Osteoblast (primary cell): ENCODE data around the gene MAPK8IP3. TPM values are rescaled to one million over a fixed set of nuclear protein-coding genes. Genes with fewer than 3 reads are reported as not detected.

ENCODE experiments used
- DNase-seq: peaks from one replicate; pipeline ENCODE4 v3.0.0; 2011; ENCODE audit warnings: low spot score, mixed read lengths; ENCODE audit not compliant: insufficient read length; ENCODE audit errors: missing footprints
- H2AFZ ChIP-seq: 2 replicates; pipeline ENCODE4 v1.6.0; 2011; ENCODE audit warnings: mild to moderate bottlenecking, low read length
- H3K27ac ChIP-seq: 2 replicates; pipeline ENCODE4 v1.5.1; 2011; ENCODE audit warnings: mild to moderate bottlenecking, low read depth, low read length, moderate library complexity
- H3K27me3 ChIP-seq: 2 replicates; pipeline ENCODE4 v1.6.0; 2012; ENCODE audit warnings: mild to moderate bottlenecking, control low read depth, inconsistent platforms, low read length, moderate library complexity; ENCODE audit not compliant: insufficient read depth
- H3K36me3 ChIP-seq: 2 replicates; pipeline ENCODE4 v1.5.1; 2011; ENCODE audit warnings: mild to moderate bottlenecking, low read length, control low read depth, moderate library complexity; ENCODE audit not compliant: insufficient read depth
- H3K4me1 ChIP-seq: 2 replicates; pipeline ENCODE4 v1.5.1; 2011; ENCODE audit warnings: mild to moderate bottlenecking, low read length, control low read depth, moderate library complexity; ENCODE audit not compliant: insufficient read depth
- H3K4me2 ChIP-seq: 2 replicates; pipeline ENCODE4 v1.6.0; 2011; ENCODE audit warnings: mild to moderate bottlenecking, low read length; ENCODE audit not compliant: insufficient read depth
- H3K4me3 ChIP-seq: fragments of 200-600 bp; sonication (generic); 3 replicates; pipeline ENCODE4 v1.5.1; 2012; ENCODE audit warnings: mild to moderate bottlenecking, low read length, inconsistent platforms; ENCODE audit not compliant: insufficient read depth
- H3K79me2 ChIP-seq: 2 replicates; pipeline ENCODE4 v1.6.0; 2012; ENCODE audit warnings: mild to moderate bottlenecking, low read length, control low read depth, inconsistent platforms; ENCODE audit not compliant: insufficient read depth
- H3K9me3 ChIP-seq: 2 replicates; pipeline ENCODE4 v1.5.1; 2011; ENCODE audit warnings: low read depth, low read length, control low read depth
- H4K20me1 ChIP-seq: 2 replicates; pipeline ENCODE4 v1.6.0; 2012; ENCODE audit warnings: mild to moderate bottlenecking, low read length, control low read depth; ENCODE audit not compliant: insufficient read depth
- CTCF ChIP-seq: IDR thresholded peaks from 2 replicates; pipeline ENCODE4 v1.5.1; 2011; ENCODE audit warnings: mild to moderate bottlenecking, low read depth, low read length, moderate library complexity; ENCODE audit errors: extremely low read depth
- total RNA-seq: library from RNA; depleted of rRNA; stranded (reverse); fragments of >200 nt; gene quantifications from 2 replicates; pipeline ENCODE4 v1.2.3, GENCODE V29; 2012

MAPK8IP3 gene
- total RNA-seq, 1 donor, result 64.1 TPM

- Histone ChIP-seq H3K36me3 (peaks cover 21% of the 10 kb centered on the region), H3K27ac (no peak overlapping the region), H2AFZ (no peak overlapping the region), H4K20me1 (peaks cover 28% of the 10 kb centered on the region), H3K4me1 (peaks cover 19% of the 10 kb centered on the region), H3K9me3 (no peaks in the 10 kb centered on the region), H3K4me3 (no peak overlapping the region), H3K79me2 (peaks cover 29% of the 10 kb centered on the region), H3K4me2 (no peak overlapping the region), H3K27me3 (no peaks in the 10 kb centered on the region)
- peak; percentile 59 for DNase-seq
- TF ChIP-seq CTCF, result no peak
Observed at GRCh38 chr16:1741553-1742165, 35.7 kb downstream of the MAPK8IP3 start.

DNA sequence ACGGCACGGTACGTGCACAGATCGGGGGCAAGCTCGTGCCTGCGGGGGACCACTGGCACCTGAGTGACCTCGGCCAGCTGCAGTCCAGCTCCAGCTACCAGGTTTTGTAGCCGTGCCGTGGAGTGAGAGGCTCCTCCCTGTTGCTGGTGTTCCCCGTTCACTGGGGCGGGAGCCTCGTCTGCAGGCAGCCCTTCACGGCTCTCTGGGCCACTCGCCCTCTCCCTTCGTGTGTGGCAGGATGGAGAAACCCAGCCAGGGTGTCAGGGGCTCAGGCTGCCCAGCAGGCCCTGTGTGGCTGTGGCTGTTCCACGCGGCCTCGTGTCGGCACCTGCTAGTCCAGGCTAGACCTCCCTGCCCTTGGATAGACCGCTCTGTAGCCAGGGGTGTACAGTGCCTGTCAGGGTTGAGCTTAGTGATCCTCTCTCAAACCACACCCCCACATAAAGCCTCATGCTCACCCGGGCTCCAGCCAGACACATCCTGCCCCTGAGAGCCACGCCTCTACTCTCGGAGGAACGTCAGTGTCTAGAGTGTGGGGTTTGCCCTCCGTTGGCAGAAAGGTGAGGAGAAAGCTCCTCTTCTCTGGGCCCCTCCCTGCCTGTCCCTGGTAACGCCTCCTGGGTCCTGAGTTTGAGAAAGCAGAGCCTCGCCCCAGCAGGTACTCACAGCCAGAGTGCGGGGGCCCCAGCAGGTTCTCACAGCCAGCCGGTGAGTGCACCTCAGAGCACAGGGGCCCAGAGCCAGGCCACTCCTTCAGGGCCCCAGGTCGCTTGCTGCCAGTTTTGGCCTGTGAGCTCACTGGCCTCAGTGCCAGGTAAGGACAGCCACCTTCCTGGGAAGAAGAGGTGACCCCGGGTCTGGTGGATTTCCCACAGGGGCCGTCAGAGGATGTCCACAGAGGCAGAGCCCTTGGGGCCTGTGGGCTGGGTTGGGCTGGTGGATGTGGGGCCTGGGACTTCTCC is 37.7 kb downstream of the MAPK8IP3 start:
- H3K36me3 ChIP-seq, result peaks cover 29% of the 10 kb centered on the region
- H3K9me3 ChIP-seq, result no peaks in the 10 kb centered on the region
- H3K27ac ChIP-seq, result no peak overlapping the region
- H3K27me3 ChIP-seq, result no peaks in the 10 kb centered on the region
- H3K4me1 ChIP-seq, result peaks cover 22% of the 10 kb centered on the region
- H3K4me3 ChIP-seq, result no peak overlapping the region
- no peak for TF ChIP-seq CTCF
- no peak overlapping the region for H3K4me2 ChIP-seq
- DNase-seq, result peak; percentile 75
- no peak overlapping the region for H2AFZ ChIP-seq
- peaks cover 24% of the 10 kb centered on the region for H4K20me1 ChIP-seq
- peaks cover 23% of the 10 kb centered on the region for H3K79me2 ChIP-seq

GRCh38 chr16:1744338-1744840 is 38.4 kb downstream of the MAPK8IP3 start:
- Histone ChIP-seq H3K27me3 (no peaks in the 10 kb centered on the region), H3K36me3 (peaks cover 37% of the 10 kb centered on the region), H3K27ac (no peak overlapping the region), H3K79me2 (peaks cover 18% of the 10 kb centered on the region), H2AFZ (no peak overlapping the region), H3K4me1 (peaks cover 23% of the 10 kb centered on the region), H3K4me3 (no peak overlapping the region), H3K9me3 (no peaks in the 10 kb centered on the region), H4K20me1 (peaks cover 19% of the 10 kb centered on the region), H3K4me2 (no peak overlapping the region)
- peak; percentile 63 for DNase-seq
- TF ChIP-seq CTCF, result no peak
